DMS153 (cell line): ENCODE measurements around the gene ABCA3.
"Not testable (repeated sequence)": the region's sequence is repeated elsewhere in the genome, so short reads cannot be mapped to it uniquely, and the experiment has no call there.

Source experiments
- DNase-seq: peaks from one replicate; lab custom pipeline; 2025; lab: John Stamatoyannopoulos, UW

ABCA3 gene

GRCh38 chr16:2278956-2279800 is 61.4 kb downstream of the ABCA3 start:
- DNase-seq = no peak

GRCh38 chr16:2278272-2278608 is 62.3 kb downstream of the ABCA3 start:
- DNase-seq = no peak

- no peak for DNase-seq
Measured at GRCh38 chr16:2277466-2278271, 62.9 kb downstream of the ABCA3 start.

GRCh38 chr16:2276368-2277195 is 63.9 kb downstream of the ABCA3 start:
- DNase-seq = no peak

GRCh38 chr16:2275476-2276367 is 64.8 kb downstream of the ABCA3 start:
- DNase-seq = no peak

GRCh38 chr16:2273931-2274330 is 66.6 kb downstream of the ABCA3 start:
- no peak for DNase-seq

- DNase-seq = no peak
Measured at GRCh38 chr16:2273484-2273883, 67.0 kb downstream of the ABCA3 start.

GRCh38 chr16:2271848-2272461 is 68.6 kb downstream of the ABCA3 start:
- DNase-seq = no peak

GRCh38 chr16:2270588-2271470 is 69.7 kb downstream of the ABCA3 start:
- DNase-seq = no peak

- no peak for DNase-seq
Measured at GRCh38 chr16:2270070-2270462, 70.5 kb downstream of the ABCA3 start.

- DNase-seq = peak; percentile 87
Measured at GRCh38 chr16:2267913-2268666, 72.4 kb downstream of the ABCA3 start, which contains the start of gene RNPS1. Gene RNPS1, minus strand, starts transcription at chr16:2268126. Its CDS starts 3,483 bp downstream, at chr16:2264643.

- DNase-seq = not testable (repeated sequence)
Measured at GRCh38 chr16:2267505-2267912, 73.0 kb downstream of the ABCA3 start.

GRCh38 chr16:2266887-2267286 is 73.6 kb downstream of the ABCA3 start:
- not testable (repeated sequence) for DNase-seq

- DNase-seq = not testable (repeated sequence)
Measured at GRCh38 chr16:2263026-2263425, 77.5 kb downstream of the ABCA3 start.

- DNase-seq = no peak
Measured at GRCh38 chr16:2260250-2260649, 80.3 kb downstream of the ABCA3 start.

- DNase-seq = not testable (repeated sequence)
Measured at GRCh38 chr16:2258530-2258929, 82.0 kb downstream of the ABCA3 start.

- no peak for DNase-seq
Measured at GRCh38 chr16:2257726-2258125, 82.8 kb downstream of the ABCA3 start.

- DNase-seq = no peak
Measured at GRCh38 chr16:2256531-2257140, 83.9 kb downstream of the ABCA3 start.
